GM19238 (cell line): ENCODE measurements around the gene HTRA3.
"Not testable (repeated sequence)": the region's sequence is repeated elsewhere in the genome, so short reads cannot be mapped to it uniquely, and the experiment has no call there.

Source experiments
- DNase-seq: peaks from one replicate; pipeline ENCODE4 v3.0.0; 2011; ENCODE audit warnings: low spot score; ENCODE audit not compliant: insufficient read length

The HTRA3 gene

GRCh38 chr4:8325291-8325973, 55.9 kb downstream of the HTRA3 start:
- no peak for DNase-seq

DNA sequence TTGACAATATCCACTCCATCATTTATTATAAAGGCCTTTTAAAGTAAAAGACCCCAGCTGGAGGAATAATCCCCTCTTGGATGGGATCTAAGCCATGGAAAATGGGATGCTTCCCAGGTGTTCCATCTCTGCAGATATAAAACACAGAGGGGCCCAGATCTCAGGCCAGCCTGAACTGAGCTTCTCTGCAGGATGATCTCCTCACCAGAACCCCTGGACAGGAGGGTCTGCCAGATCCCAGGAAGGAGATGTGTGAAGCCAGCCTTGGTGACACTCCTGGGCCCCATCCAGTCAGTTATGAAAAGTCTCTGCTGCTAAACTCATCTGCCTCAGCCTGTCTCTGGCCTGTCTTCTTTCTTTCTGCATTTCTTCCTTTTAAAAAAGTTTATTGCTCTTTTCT, 56.7 kb downstream of the HTRA3 start:
- no peak for DNase-seq

DNA sequence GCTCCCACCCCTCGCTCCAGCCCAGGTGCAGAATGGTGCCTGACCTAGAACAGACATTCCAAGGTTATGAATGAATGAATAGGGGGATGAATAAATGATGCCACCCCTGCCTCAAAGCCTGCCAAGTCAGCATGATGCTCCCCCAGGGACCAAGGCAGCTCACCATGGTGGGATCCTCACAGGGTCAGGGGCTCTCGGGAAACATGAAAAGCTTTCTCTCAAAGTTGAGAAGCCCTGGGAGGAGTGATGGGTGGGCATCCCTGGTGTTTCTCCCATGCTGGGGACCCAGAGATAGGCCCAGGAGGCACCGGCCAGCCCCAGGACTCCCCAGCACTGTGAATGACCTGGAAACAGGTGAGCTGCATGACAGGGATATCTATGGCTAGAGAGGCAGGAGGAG, 58.9 kb downstream of the HTRA3 start:
- DNase-seq, result no peak

GRCh38 chr4:8328866-8329559, 59.5 kb downstream of the HTRA3 start:
- DNase-seq, result no peak

- no peak for DNase-seq
These were observed 60.0 kb downstream of the HTRA3 start for GRCh38 chr4:8329560-8329858.

DNA sequence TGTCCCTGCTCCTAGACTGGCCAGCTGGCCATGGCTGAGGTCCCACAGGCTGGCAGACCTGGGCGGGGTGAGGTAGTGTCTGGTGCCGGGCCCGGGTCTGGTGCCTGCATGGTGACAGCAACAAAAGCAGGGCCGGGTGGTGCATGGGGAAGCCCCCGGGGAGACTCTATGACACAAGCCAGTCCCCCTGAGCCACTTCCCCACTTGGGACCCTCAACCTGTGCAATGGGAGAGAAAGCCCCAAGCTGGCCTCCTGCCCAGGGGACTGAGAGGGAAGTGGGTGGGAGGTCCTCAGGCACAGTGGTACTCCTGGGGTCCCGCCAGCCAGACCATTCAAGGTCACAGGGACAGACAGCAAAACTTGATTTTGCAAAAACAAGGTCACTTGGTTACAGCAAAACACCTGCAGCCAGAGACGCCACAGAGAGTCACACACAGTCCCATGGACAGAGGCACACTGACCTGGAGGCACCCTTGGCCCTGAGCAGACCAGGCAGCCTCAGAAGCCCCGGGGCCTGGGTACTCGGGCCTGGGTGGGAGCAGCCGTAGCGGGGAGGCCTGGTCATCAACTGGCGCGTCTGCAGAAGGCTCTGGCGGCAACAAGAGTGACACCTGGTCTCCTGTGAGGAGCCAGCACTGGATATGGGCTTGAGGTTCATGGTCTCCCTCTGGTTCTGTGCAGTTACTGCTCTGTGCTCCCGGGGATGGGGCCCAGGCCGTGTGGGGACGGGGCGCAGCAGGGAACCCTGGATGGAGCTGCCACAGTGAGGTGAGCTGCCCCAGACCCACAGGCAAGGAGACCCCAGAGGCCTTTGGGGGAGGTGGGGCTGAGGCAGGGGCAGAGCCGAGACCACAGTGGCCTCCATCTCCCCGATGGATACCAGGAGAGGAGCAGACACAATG, 60.6 kb downstream of the HTRA3 start:
- DNase-seq, result no peak

GRCh38 chr4:8330821-8331574, 61.4 kb downstream of the HTRA3 start:
- DNase-seq, result no peak

- no peak for DNase-seq
These were observed 62.0 kb downstream of the HTRA3 start for GRCh38 chr4:8331575-8331955.

DNA sequence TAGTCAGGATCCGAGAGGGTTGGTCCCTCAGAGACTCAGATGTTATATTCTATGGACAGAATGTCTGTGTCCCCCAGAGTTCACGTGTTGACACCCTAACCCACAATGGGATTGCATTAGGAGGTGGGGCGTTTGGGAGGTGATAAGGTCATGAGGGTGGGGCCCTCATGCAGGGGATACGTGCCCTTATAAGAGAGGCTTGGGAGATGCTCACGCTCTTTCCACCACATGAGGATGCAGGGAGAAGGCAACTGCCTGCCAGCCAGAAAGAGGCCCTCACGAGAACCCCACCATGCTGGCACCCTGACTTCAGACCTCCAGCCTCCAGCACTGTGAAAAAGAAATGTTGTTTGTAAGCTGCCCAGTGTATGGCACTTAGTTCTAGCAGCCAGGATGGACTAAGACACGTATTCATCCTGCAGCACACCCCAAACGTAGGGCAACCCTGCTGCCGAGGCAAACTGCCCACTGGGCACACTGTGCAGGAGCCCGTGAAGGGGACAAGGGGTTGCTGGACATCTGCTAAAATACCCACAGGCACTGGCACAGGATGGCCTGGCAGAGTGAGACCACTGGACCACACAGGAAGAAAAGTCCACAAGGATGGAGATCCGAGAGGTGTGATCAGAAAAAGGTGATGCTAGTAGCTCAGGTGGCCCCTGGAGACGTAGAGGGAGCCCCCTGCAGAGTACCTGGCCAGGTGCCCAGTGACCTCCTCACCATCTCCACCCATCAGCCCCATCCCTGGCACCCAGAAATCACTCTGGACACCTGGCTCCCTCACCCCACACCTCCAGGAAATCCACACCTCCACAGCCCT, 62.7 kb downstream of the HTRA3 start:
- no peak for DNase-seq

GRCh38 chr4:8332891-8333331, 63.4 kb downstream of the HTRA3 start:
- no peak for DNase-seq

GRCh38 chr4:8333726-8334460, 64.3 kb downstream of the HTRA3 start:
- no peak for DNase-seq

GRCh38 chr4:8334786-8335460, 65.4 kb downstream of the HTRA3 start:
- DNase-seq, result no peak

GRCh38 chr4:8335848-8336247, 66.3 kb downstream of the HTRA3 start:
- no peak for DNase-seq

DNA sequence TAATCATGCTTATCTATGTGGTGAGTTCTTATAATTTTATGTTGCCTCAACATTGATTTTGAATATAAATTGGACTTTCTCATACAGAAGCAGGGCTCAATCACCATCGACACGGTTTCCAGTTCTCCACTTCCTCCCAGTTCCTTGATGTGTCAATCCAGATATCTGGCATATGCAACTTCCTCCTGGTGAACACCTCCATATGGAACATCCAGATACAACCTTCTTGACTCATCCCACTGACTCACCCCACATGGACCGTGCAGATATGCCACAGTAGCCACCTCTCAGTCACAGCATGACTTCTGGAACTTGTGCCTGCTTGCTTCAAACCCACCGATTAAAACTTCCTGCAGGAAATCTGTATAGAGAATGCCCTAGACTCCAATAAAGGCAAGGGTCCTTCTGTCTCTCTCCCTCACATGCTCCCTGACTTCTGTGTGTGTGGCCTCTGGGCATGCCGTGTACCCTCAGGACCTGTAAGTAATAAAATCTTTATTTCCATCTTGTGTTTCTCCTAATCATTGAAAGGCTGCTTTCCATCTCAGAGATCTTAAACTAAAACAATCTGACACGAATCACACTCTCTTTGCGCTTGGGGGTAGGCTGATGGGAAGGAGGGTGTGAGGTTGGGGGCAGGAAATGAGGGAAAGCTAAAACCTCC, 67.0 kb downstream of the HTRA3 start:
- DNase-seq, result no peak

DNA sequence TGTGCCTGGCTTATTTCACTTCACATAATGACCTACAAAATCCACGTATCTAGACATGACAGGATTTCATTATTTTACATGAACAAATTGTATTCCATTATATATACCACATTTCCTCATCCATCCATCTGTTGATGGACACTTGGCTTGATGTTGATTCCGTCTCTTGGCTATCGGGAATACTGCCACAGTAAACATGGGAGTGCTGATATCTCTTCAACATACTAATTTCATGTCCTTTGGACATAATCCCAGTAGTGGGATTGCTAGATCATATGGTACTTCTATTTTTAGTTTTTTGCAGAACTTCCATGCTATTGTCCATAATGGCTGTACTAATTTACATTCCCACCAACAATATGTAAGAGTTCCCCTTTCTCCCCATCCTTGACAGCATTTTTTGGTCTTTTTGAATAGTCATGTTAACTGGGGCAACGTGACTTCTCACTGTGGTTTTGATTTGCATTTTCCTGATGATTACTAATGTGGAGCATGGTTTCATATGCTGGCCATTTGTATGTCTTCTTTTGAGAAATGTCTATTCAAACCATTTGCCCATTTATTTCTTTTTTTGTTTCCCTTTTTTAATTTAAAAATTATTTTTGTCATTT, 68.9 kb downstream of the HTRA3 start:
- no peak for DNase-seq

GRCh38 chr4:8340781-8341241, 71.3 kb downstream of the HTRA3 start:
- DNase-seq, result no peak

DNA sequence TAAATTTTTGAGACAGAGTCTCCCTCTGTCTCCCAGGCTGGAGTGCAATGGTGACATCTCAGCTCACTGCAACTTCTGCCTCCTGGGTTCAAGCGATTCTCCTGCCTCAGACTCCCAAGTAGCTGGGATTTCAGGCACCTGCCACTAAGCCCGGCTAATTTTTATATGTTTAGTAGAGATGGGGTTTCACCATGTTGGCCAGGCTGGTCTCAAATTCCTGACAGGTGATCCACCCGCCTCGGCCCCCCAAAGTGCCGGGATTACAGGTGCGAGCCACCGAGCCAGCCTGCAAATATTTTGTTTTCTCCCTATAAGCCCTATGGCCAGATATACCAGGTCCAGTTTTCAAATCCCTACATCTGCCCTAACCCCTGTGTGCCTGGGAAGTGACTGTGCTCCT, 71.7 kb downstream of the HTRA3 start:
- DNase-seq, result not testable (repeated sequence)

GRCh38 chr4:8341691-8342090, 72.1 kb downstream of the HTRA3 start:
- no peak for DNase-seq
